COLO668 (cell line): ENCODE measurements around the gene CCL21.

ENCODE experiments used
- DNase-seq: peaks from one replicate; lab custom pipeline; 2025; ENCODE audit not compliant: unreplicated experiment; lab: John Stamatoyannopoulos, UW

CCL21 gene

GRCh38 chr9:34709196-34709978 is 549 bp downstream of the CCL21 start:
- no peak for DNase-seq

- no peak for DNase-seq
These were observed 2.8 kb downstream of the CCL21 start for GRCh38 chr9:34707130-34707529.

- peak; percentile 79 for DNase-seq
These were observed 7.9 kb downstream of the CCL21 start for GRCh38 chr9:34701769-34702736.

GRCh38 chr9:34701023-34701768 is 8.7 kb downstream of the CCL21 start:
- peak; percentile 82 for DNase-seq

- no peak for DNase-seq
These were observed 15.1 kb downstream of the CCL21 start for GRCh38 chr9:34694811-34695210.

- DNase-seq: no peak
These were observed 16.4 kb downstream of the CCL21 start for GRCh38 chr9:34693560-34693959.

GRCh38 chr9:34691936-34692315 is 18.0 kb downstream of the CCL21 start:
- DNase-seq: no peak

GRCh38 chr9:34690983-34691935 is 18.7 kb downstream of the CCL21 start, which contains the start of gene CCL19:
CCL19 (minus strand) TSS chr9:34691276; CDS start chr9:34691139, 137 bp downstream.
- DNase-seq: no peak

GRCh38 chr9:34689512-34689911 is 20.4 kb downstream of the CCL21 start:
- peak; percentile 37 for DNase-seq

- DNase-seq: peak; percentile 83
These were observed 20.8 kb downstream of the CCL21 start for GRCh38 chr9:34689116-34689470.

GRCh38 chr9:34688329-34689115 is 21.4 kb downstream of the CCL21 start:
- no peak for DNase-seq

GRCh38 chr9:34687276-34688030 is 22.5 kb downstream of the CCL21 start:
- no peak for DNase-seq

GRCh38 chr9:34686732-34687131 is 23.2 kb downstream of the CCL21 start:
- no peak for DNase-seq

GRCh38 chr9:34686231-34686630 is 23.7 kb downstream of the CCL21 start:
- DNase-seq: no peak

GRCh38 chr9:34685591-34685990 is 24.3 kb downstream of the CCL21 start:
- no peak for DNase-seq

GRCh38 chr9:34684816-34685215 is 25.1 kb downstream of the CCL21 start:
- DNase-seq: no peak

GRCh38 chr9:34684145-34684544 is 25.8 kb downstream of the CCL21 start:
- no peak for DNase-seq

GRCh38 chr9:34675869-34676268 is 34.1 kb downstream of the CCL21 start:
- DNase-seq: no peak
